Measurements from ENCODE around the gene MYEOV. TPM values are rescaled to one million over a fixed set of nuclear protein-coding genes. Genes with fewer than 3 reads are reported as not detected.
A peak's percentile ranks its signal among the peaks of the same experiment; 100 is the strongest.

MYEOV gene
- total and polyA plus RNA-seq, 2 donors (not counting 1 experiment from before 2014, with no cell fraction given): 0.72 TPM; not detected in 1

- WGBS (ENCODE audit: insufficient coverage): 76% methylated on average over 8 of the region's 8 CpGs
- H3K4me1 ChIP-seq (ENCODE audit: control insufficient read depth in 2 of 2, insufficient read depth in 2 of 2, low read length in 2 of 2): peaks cover 63 to 69% of the 10 kb centered on the region in 2 donors
Measured at GRCh38 chr11:69294571-69295078, 670 bp downstream of the MYEOV start.

GRCh38 chr11:69295079-69295994 lies 1.4 kb downstream of the MYEOV start:
- peak overlapping the region; percentile 75 for H3K27ac Mint-ChIP-seq
- H2AFZ ChIP-seq (ENCODE audit: insufficient read depth, low read depth, low read length, poor library complexity, severe bottlenecking): no peak overlapping the region
- H3K9me3 ChIP-seq (ENCODE audit: control extremely low read depth in 1 of 3, control insufficient read depth in 2 of 3, insufficient read depth in 1 of 3, low read length in 2 of 3): peaks cover 0 to 10% (median 2%) of the 10 kb centered on the region in 3 donors
- H3K79me2 ChIP-seq (ENCODE audit: control insufficient read depth, insufficient read depth, low read length): no peaks in the 10 kb centered on the region
- intact Hi-C loops (cut with micrococcal nuclease): loop anchor here (5.0 to 10.0 kb wide), 2 partner anchors 379 to 453 kb away; partner anchors contain the start of genes CPT1A and LTO1
- peak; percentile 45 for DNase-seq
- H3K27me3 Mint-ChIP-seq: no peaks in the 10 kb centered on the region
- H3K4me1 Mint-ChIP-seq: peaks cover 72% of the 10 kb centered on the region
- H4K20me1 ChIP-seq (ENCODE audit: control insufficient read depth, insufficient read depth, low read length, poor library complexity, severe bottlenecking): no peaks in the 10 kb centered on the region
- WGBS (ENCODE audit: insufficient coverage): 84% methylated on average over 29 of the region's 31 CpGs
- H3K9ac ChIP-seq (ENCODE audit: low read length): no peak overlapping the region
- no peaks in the 10 kb centered on the region for H3K27me3 ChIP-seq (replicated peaks in 1 of 4; ENCODE audit: control extremely low read depth in 1 of 4, control insufficient read depth in 3 of 4, insufficient read depth in 4 of 4, low read length in 3 of 4)
- H3K36me3 ChIP-seq (replicated peaks in 1 of 2; ENCODE audit: control extremely low read depth in 1 of 2, control insufficient read depth in 1 of 2, extremely low read depth in 1 of 2, insufficient read depth in 2 of 2, low read length in 1 of 2): no peaks in the 10 kb centered on the region
- no peaks in the 10 kb centered on the region for H3K9me3 Mint-ChIP-seq (ENCODE audit: insufficient read depth)
- H3K27ac ChIP-seq (ENCODE audit: low read length in 2 of 2): peak overlapping the region in 1 of 2 donors; percentile 54
- H3K4me1 ChIP-seq (ENCODE audit: control insufficient read depth in 2 of 2, insufficient read depth in 2 of 2, low read length in 2 of 2): peaks cover 66 to 75% of the 10 kb centered on the region in 2 donors
- ChIA-PET POLR2A (interaction anchor here (0.6 kb wide), 1 partner anchor 10 kb away, joined by 4 read pairs; no protein-coding TSS in a partner anchor), CTCF (interaction anchor here (1.2 to 3.0 kb wide), 6 partner anchors 11 to 348 kb away, joined by 3 to 52 read pairs (median 8); partner anchors contain the start of gene CCND1)
- peak overlapping the region; percentile 85 for H3K4me3 Mint-ChIP-seq
- TF ChIP-seq CTCF (IDR thresholded peaks at IDR 0.05) (no peak), EZH2 (IDR thresholded peaks at IDR 0.05; ENCODE audit: borderline replicate concordance, insufficient read depth, low read depth, low read length, poor library complexity, severe bottlenecking) (no peak)
- no peak overlapping the region for H3K4me3 ChIP-seq (ENCODE audit: control extremely low read depth in 1 of 5, extremely low read depth in 1 of 5, insufficient read depth in 1 of 5, low read depth in 2 of 5, low read length in 4 of 5)
- ATAC-seq (ENCODE audit: low read depth): no peak
- peak overlapping the region; percentile 95 for H3K4me2 ChIP-seq (replicated peaks; ENCODE audit: low read depth, low read length, poor library complexity, severe bottlenecking)

More at GRCh38 chr11:69294571-69295078, 670 bp downstream of the MYEOV start:
- H3K4me2 ChIP-seq (replicated peaks; ENCODE audit: low read depth, low read length, poor library complexity, severe bottlenecking): peak overlapping the region; percentile 12
- intact Hi-C loops (cut with micrococcal nuclease): loop anchor here (5.0 to 10.0 kb wide), 2 partner anchors 380 to 452 kb away; partner anchors contain the start of genes CPT1A and LTO1
- no peak overlapping the region for H3K4me3 ChIP-seq (ENCODE audit: control extremely low read depth in 1 of 5, extremely low read depth in 1 of 5, insufficient read depth in 1 of 5, low read depth in 2 of 5, low read length in 4 of 5)
- Mint-ChIP-seq H3K27ac (no peak overlapping the region), H3K27me3 (no peaks in the 10 kb centered on the region), H3K9me3 (ENCODE audit: insufficient read depth) (no peaks in the 10 kb centered on the region), H3K4me3 (peak overlapping the region; percentile 35), H3K4me1 (peaks cover 66% of the 10 kb centered on the region)
- H3K36me3 ChIP-seq (replicated peaks in 1 of 2; ENCODE audit: control extremely low read depth in 1 of 2, control insufficient read depth in 1 of 2, extremely low read depth in 1 of 2, insufficient read depth in 2 of 2, low read length in 1 of 2): no peaks in the 10 kb centered on the region
- ATAC-seq (ENCODE audit: low read depth): no peak
- ChIA-PET CTCF (interaction anchor here (0.8 to 3.0 kb wide), 4 partner anchors 18 to 376 kb away, joined by 3 to 52 read pairs (median 4); partner anchors contain the start of gene CCND1), POLR2A (no interaction called here)
- H2AFZ ChIP-seq (ENCODE audit: insufficient read depth, low read depth, low read length, poor library complexity, severe bottlenecking): no peak overlapping the region
- no peaks in the 10 kb centered on the region for H4K20me1 ChIP-seq (ENCODE audit: control insufficient read depth, insufficient read depth, low read length, poor library complexity, severe bottlenecking)
- no peak for TF ChIP-seq EZH2 (IDR thresholded peaks at IDR 0.05; ENCODE audit: borderline replicate concordance, insufficient read depth, low read depth, low read length, poor library complexity, severe bottlenecking)
- no peak overlapping the region for H3K9ac ChIP-seq (ENCODE audit: low read length)
- no peaks in the 10 kb centered on the region for H3K79me2 ChIP-seq (ENCODE audit: control insufficient read depth, insufficient read depth, low read length)
- H3K27ac ChIP-seq (ENCODE audit: low read length in 2 of 2): peak overlapping the region in 1 of 2 donors; percentile 54
- no peaks in the 10 kb centered on the region for H3K27me3 ChIP-seq (replicated peaks in 1 of 4; ENCODE audit: control extremely low read depth in 1 of 4, control insufficient read depth in 3 of 4, insufficient read depth in 4 of 4, low read length in 3 of 4)
- H3K9me3 ChIP-seq (ENCODE audit: control extremely low read depth in 1 of 3, control insufficient read depth in 2 of 3, insufficient read depth in 1 of 3, low read length in 2 of 3): peaks cover 0 to 13% (median 2%) of the 10 kb centered on the region in 3 donors
- peak; percentile 35 for DNase-seq
